Endodermal cell (in vitro differentiated cells): ENCODE measurements around the gene IL12RB2. TPM values are rescaled to one million over a fixed set of nuclear protein-coding genes. Genes with fewer than 3 reads are reported as not detected.

ENCODE experiments used
- DNase-seq: peaks from one replicate; pipeline ENCODE4 v3.0.0-alpha.2; 2017
- H3K27ac ChIP-seq: 2 replicates; pipeline ENCODE4 v1.5.1; 2013; ENCODE audit warnings: mild to moderate bottlenecking, low read depth, low read length, moderate library complexity
- H3K27me3 ChIP-seq: 2 replicates; pipeline ENCODE4 v1.6.1; 2013; ENCODE audit warnings: mild to moderate bottlenecking, low read length, moderate library complexity; ENCODE audit not compliant: insufficient read depth, control insufficient read depth, poor library complexity, severe bottlenecking
- H3K36me3 ChIP-seq: 2 replicates; pipeline ENCODE4 v1.7.0; 2013; ENCODE audit warnings: mild to moderate bottlenecking, low read length, moderate library complexity; ENCODE audit not compliant: control insufficient read depth, insufficient read depth
- H3K4me1 ChIP-seq: one replicate; pipeline ENCODE4 v1.7.0; 2013; ENCODE audit warnings: low read length; ENCODE audit not compliant: control insufficient read depth, insufficient read depth
- H3K4me3 ChIP-seq: 2 replicates; pipeline ENCODE4 v1.5.1; 2013; ENCODE audit warnings: mild to moderate bottlenecking, low read length, moderate library complexity
- H3K9ac ChIP-seq: 2 replicates; pipeline ENCODE4 v1.6.1; 2013; ENCODE audit warnings: mild to moderate bottlenecking, low read length, moderate library complexity; ENCODE audit not compliant: poor library complexity, severe bottlenecking; ENCODE audit errors: extremely low read depth
- H3K9me3 ChIP-seq: 2 replicates; pipeline ENCODE4 v1.6.1; 2013; ENCODE audit warnings: mild to moderate bottlenecking, low read length, moderate library complexity; ENCODE audit not compliant: control insufficient read depth
- H3K27ac Mint-ChIP-seq: 2 replicates; pipeline ENCODE4 v1.8.0; 2020; ENCODE audit warnings: mixed read lengths
- H3K27me3 Mint-ChIP-seq: 2 replicates; pipeline ENCODE4 v1.8.0; 2021; ENCODE audit warnings: mild to moderate bottlenecking, mixed read lengths; ENCODE audit not compliant: insufficient read depth
- H3K36me3 Mint-ChIP-seq: 2 replicates; pipeline ENCODE4 v1.8.0; 2020; ENCODE audit warnings: low read depth, mixed read lengths
- H3K4me1 Mint-ChIP-seq: 2 replicates; pipeline ENCODE4 v1.8.0; 2020; ENCODE audit warnings: mixed read lengths
- H3K4me3 Mint-ChIP-seq: 2 replicates; pipeline ENCODE4 v1.8.0; 2020; ENCODE audit warnings: mild to moderate bottlenecking, moderate library complexity, mixed read lengths
- H3K9me3 Mint-ChIP-seq: 2 replicates; pipeline ENCODE4 v1.8.0; 2020; ENCODE audit warnings: mild to moderate bottlenecking, mixed read lengths
- WGBS, 2 experiments: methylation state at CpG; one replicate each; pipeline versions ENCODE4 v1.1.5 to v1.1.7; 2013; ENCODE audit warnings: missing lambda C conversion rate in 2 of 2, mixed read lengths in 1 of 2; ENCODE audit not compliant: insufficient coverage in 1 of 2, insufficient read length in 1 of 2; 5-methylcytosine and 5-hydroxymethylcytosine counted together
- total RNA-seq, 2 donors: library from RNA; stranded (reverse); fragmentation: NEBNext Ultra II Directional in 1 of 2; extraction: Animal tissue kit (Norgen Biotek cat#: 25700) in 1 of 2; gene quantifications; 2 replicates in 1 of 2; 3 replicates in 1 of 2; pipeline ENCODE4 v1.2.1, GENCODE V29; 2021
- TF ChIP-seq, protein P1 (sequence below): fragments of 200-600 bp; sonication (generic); conservative IDR thresholded peaks from 2 replicates; pipeline ENCODE4 v1.5.0; 2021; ENCODE audit warnings: antibody characterized with exemption, mild to moderate bottlenecking

The IL12RB2 gene
- total RNA-seq, 2 donors from 2014 or later = 0.29 TPM; not detected in 1

DNA sequence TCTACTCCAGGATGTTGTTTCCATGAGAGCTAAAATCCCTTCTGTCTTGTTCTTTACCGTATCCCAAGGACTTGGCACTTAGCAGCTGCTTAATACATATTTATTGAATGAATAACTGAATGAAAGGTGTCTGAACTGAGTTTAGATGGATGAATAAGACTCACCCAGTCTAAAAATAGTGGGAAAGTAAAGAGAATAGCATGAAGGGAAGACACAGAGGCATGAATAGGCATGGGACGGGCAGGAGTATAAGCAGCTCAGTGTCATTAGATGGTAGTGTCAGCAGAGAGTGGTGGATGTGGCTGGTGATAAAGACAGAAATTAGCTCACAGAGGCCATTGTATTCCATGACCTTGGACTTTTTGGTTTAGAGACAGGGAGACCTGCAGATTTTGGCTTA lies 9.2 kb downstream of the IL12RB2 start:
- H3K9ac ChIP-seq = no peak overlapping the region
- 86 to 88% methylated on average over 1 to 2 of the region's 2 CpGs for WGBS, 2 experiments

DNA sequence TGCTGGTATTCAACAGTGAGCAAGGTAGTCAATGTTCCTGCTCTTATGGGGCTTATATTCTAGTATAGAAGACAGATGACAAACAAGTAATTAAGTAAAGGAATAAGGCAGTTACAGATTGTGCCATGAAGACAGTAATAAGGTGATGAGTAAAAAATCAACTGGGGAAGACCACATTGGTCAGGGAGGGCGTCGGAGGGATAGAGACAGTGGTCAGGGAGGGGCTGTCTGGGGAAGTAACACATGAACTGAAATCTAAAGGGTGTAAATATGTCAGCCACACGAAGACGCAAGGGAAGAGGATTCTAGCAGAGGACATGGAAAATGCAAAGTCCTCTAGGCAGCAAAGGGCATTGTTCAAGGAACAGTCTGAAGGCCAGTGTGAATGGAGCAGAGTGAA lies 10.1 kb downstream of the IL12RB2 start:
- TF ChIP-seq, protein P1, sequence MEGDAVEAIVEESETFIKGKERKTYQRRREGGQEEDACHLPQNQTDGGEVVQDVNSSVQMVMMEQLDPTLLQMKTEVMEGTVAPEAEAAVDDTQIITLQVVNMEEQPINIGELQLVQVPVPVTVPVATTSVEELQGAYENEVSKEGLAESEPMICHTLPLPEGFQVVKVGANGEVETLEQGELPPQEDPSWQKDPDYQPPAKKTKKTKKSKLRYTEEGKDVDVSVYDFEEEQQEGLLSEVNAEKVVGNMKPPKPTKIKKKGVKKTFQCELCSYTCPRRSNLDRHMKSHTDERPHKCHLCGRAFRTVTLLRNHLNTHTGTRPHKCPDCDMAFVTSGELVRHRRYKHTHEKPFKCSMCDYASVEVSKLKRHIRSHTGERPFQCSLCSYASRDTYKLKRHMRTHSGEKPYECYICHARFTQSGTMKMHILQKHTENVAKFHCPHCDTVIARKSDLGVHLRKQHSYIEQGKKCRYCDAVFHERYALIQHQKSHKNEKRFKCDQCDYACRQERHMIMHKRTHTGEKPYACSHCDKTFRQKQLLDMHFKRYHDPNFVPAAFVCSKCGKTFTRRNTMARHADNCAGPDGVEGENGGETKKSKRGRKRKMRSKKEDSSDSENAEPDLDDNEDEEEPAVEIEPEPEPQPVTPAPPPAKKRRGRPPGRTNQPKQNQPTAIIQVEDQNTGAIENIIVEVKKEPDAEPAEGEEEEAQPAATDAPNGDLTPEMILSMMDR = no peak
- Mint-ChIP-seq H3K4me3 (no peak overlapping the region), H3K27ac (no peak overlapping the region), H3K4me1 (no peaks in the 10 kb centered on the region), H3K27me3 (no peaks in the 10 kb centered on the region), H3K9me3 (no peaks in the 10 kb centered on the region), H3K36me3 (no peaks in the 10 kb centered on the region)
- Histone ChIP-seq H3K4me3 (no peak overlapping the region), H3K4me1 (no peaks in the 10 kb centered on the region), H3K9ac (no peak overlapping the region), H3K27ac (no peak overlapping the region), H3K9me3 (no peaks in the 10 kb centered on the region), H3K36me3 (no peaks in the 10 kb centered on the region), H3K27me3 (no peaks in the 10 kb centered on the region)
- DNase-seq = no peak
- WGBS, 2 experiments = 92 to 96% methylated on average over 4 of the region's 4 CpGs

More for the DNA sequence above, 9.2 kb downstream of the IL12RB2 start:
- Histone ChIP-seq H3K4me1 (no peaks in the 10 kb centered on the region), H3K27ac (no peak overlapping the region), H3K4me3 (no peak overlapping the region), H3K9me3 (no peaks in the 10 kb centered on the region), H3K27me3 (no peaks in the 10 kb centered on the region), H3K36me3 (no peaks in the 10 kb centered on the region)
- Mint-ChIP-seq H3K27me3 (no peaks in the 10 kb centered on the region), H3K27ac (no peak overlapping the region), H3K4me3 (no peak overlapping the region), H3K36me3 (no peaks in the 10 kb centered on the region), H3K9me3 (no peaks in the 10 kb centered on the region), H3K4me1 (no peaks in the 10 kb centered on the region)
- DNase-seq = no peak
- TF ChIP-seq, protein P1 = no peak

DNA sequence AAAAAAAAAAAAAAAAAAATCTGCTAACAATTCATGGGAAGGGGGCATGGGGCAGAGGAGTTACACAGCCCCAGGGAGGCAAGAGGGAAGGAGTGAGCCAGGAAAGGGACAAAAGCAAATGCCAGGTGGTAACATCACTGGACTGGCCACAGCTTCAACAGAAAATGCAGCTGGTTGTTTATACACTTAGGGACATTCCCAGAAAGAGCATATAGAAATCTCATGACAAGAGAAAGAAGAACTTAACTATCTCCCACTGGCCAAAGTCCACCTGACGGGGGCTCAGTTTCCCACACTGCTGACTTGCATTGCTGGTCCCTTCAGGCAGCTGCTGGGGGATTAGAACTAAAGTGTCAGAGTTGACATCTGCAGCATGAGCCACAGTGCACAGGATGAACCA lies 14.8 kb downstream of the IL12RB2 start:
- WGBS, 2 experiments = 85% methylated on average over 1 of the region's 1 CpG; no CpG with 5 or more reads in 1 of the 2 experiments
- H3K4me1 ChIP-seq = no peaks in the 10 kb centered on the region
- no peaks in the 10 kb centered on the region for H3K9me3 ChIP-seq
- no peak overlapping the region for H3K27ac ChIP-seq
- H3K9ac ChIP-seq = no peak overlapping the region
- DNase-seq = no peak
- no peak overlapping the region for H3K4me3 Mint-ChIP-seq
- H3K27me3 ChIP-seq = no peaks in the 10 kb centered on the region
- H3K9me3 Mint-ChIP-seq = no peaks in the 10 kb centered on the region
- H3K27ac Mint-ChIP-seq = no peak overlapping the region
- H3K4me1 Mint-ChIP-seq = no peaks in the 10 kb centered on the region
- H3K36me3 ChIP-seq = no peaks in the 10 kb centered on the region
- H3K36me3 Mint-ChIP-seq = no peaks in the 10 kb centered on the region
- H3K4me3 ChIP-seq = no peak overlapping the region
- H3K27me3 Mint-ChIP-seq = no peaks in the 10 kb centered on the region
- TF ChIP-seq, protein P1 = no peak
